ENCODE results near the gene FOXN1.

DNA sequence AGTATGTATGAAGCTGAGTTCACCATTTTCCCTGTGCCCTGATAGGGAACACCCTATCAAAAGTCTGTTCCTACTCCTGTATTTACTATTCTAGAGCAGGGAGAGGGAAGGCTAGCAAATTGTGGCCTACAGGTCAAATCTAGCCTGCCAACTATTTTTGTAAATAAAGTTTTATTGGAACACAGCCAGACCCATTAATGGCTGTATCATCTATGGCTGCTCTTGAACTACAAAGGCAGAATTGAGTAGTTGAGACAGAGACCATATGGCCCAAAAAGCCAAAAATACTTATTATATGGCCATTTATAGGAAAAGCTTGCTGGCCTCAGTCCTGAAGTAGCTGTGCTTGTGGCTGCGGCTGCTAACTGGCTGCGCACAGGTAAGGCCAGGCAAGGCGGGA lies 74.8 kb downstream of the FOXN1 start:
- TF ChIP-seq, protein P1, sequence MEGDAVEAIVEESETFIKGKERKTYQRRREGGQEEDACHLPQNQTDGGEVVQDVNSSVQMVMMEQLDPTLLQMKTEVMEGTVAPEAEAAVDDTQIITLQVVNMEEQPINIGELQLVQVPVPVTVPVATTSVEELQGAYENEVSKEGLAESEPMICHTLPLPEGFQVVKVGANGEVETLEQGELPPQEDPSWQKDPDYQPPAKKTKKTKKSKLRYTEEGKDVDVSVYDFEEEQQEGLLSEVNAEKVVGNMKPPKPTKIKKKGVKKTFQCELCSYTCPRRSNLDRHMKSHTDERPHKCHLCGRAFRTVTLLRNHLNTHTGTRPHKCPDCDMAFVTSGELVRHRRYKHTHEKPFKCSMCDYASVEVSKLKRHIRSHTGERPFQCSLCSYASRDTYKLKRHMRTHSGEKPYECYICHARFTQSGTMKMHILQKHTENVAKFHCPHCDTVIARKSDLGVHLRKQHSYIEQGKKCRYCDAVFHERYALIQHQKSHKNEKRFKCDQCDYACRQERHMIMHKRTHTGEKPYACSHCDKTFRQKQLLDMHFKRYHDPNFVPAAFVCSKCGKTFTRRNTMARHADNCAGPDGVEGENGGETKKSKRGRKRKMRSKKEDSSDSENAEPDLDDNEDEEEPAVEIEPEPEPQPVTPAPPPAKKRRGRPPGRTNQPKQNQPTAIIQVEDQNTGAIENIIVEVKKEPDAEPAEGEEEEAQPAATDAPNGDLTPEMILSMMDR (conservative IDR thresholded peaks at IDR 0.05 in 1 of 2, IDR thresholded peaks at IDR 0.05 in 1 of 2; ENCODE audit: low read depth in 1 of 2, low read length in 2 of 2): no peak
- TF ChIP-seq EZH2 (IDR thresholded peaks at IDR 0.05; ENCODE audit: low read length, missing control alignments): no peak

All from fibroblast of lung (primary cell).